Hepatocyte (in vitro differentiated cells): ENCODE measurements around the gene ZBTB43. TPM values are rescaled to one million over a fixed set of nuclear protein-coding genes. Genes with fewer than 3 reads are reported as not detected.

Source experiments
- DNase-seq: peaks from one replicate; pipeline ENCODE4 v3.0.0-alpha.2; 2016; ENCODE audit warnings: low spot score
- H2AFZ ChIP-seq: fragments of 200-600 bp; sonication (generic); 2 replicates; pipeline ENCODE4 v1.6.0; 2016; ENCODE audit warnings: antibody characterized with exemption, mild to moderate bottlenecking
- H3K27ac ChIP-seq: fragments of 200-600 bp; sonication (generic); 2 replicates; pipeline ENCODE4 v1.5.1; 2016; ENCODE audit warnings: mild to moderate bottlenecking
- H3K27me3 ChIP-seq: fragments of 200-600 bp; sonication (generic); 2 replicates; pipeline ENCODE4 v1.6.1; 2016
- H3K36me3 ChIP-seq: fragments of 200-600 bp; sonication (generic); replicated peaks from 2 replicates; pipeline ENCODE4 v1.5.1; 2016; ENCODE audit warnings: low read depth; ENCODE audit not compliant: insufficient read depth
- H3K4me1 ChIP-seq: fragments of 200-600 bp; sonication (generic); 2 replicates; pipeline ENCODE4 v1.5.1; 2016; ENCODE audit warnings: mild to moderate bottlenecking, moderate library complexity; ENCODE audit not compliant: insufficient read depth
- H3K4me2 ChIP-seq: fragments of 200-600 bp; sonication (generic); 2 replicates; pipeline ENCODE4 v1.6.0; 2016
- H3K4me3 ChIP-seq: fragments of 200-600 bp; sonication (generic); 2 replicates; pipeline ENCODE4 v1.5.1; 2016; ENCODE audit warnings: mild to moderate bottlenecking
- H3K79me2 ChIP-seq: fragments of 200-600 bp; sonication (generic); 2 replicates; pipeline ENCODE4 v1.6.0; 2017; ENCODE audit warnings: mild to moderate bottlenecking
- H3K9me2 ChIP-seq: fragments of 200-600 bp; sonication (generic); replicated peaks from 2 replicates; pipeline ENCODE4 v1.6.0; 2017; ENCODE audit warnings: mild to moderate bottlenecking; ENCODE audit not compliant: insufficient read depth
- H3K9me3 ChIP-seq: fragments of 200-600 bp; sonication (generic); 2 replicates; pipeline ENCODE4 v1.5.1; 2016; ENCODE audit warnings: low read depth, mild to moderate bottlenecking
- H4K20me1 ChIP-seq: fragments of 200-600 bp; sonication (generic); 2 replicates; pipeline ENCODE4 v1.6.0; 2016; ENCODE audit warnings: mild to moderate bottlenecking; ENCODE audit not compliant: insufficient read depth, poor library complexity, severe bottlenecking
- EZH2 ChIP-seq: fragments of 200-600 bp; sonication (generic); IDR thresholded peaks from 2 replicates; pipeline ENCODE4 v1.6.1; 2016; ENCODE audit warnings: antibody characterized with exemption, mild to moderate bottlenecking, borderline replicate concordance
- EZH2phosphoT487 ChIP-seq: fragments of 200-600 bp; sonication (generic); IDR thresholded peaks from one replicate; pipeline ENCODE4 v1.6.1; 2018; ENCODE audit warnings: antibody characterized with exemption, mild to moderate bottlenecking, low read depth, moderate library complexity; ENCODE audit not compliant: unreplicated experiment, severe bottlenecking
- WGBS: methylation state at CpG from one replicate; pipeline ENCODE4 v1.1.6; 2016; ENCODE audit warnings: low lambda C conversion rate; ENCODE audit errors: missing lambda C conversion rate; 5-methylcytosine and 5-hydroxymethylcytosine counted together
- polyA plus RNA-seq: library from polyadenylated mRNA; unstranded; fragments of >200 nt; fragmentation: Nextera tagmentation; extraction: Ambion mirVana; gene quantifications from 2 replicates; pipeline ENCODE4 v1.2.1, GENCODE V29; 2016
- total RNA-seq: library from RNA; depleted of rRNA; stranded (reverse); fragments of >200 nt; gene quantifications from 2 replicates; pipeline ENCODE4 v1.2.3, GENCODE V29; 2014
- TF ChIP-seq, protein P1 (sequence below): fragments of 200-600 bp; sonication (generic); IDR thresholded peaks from 2 replicates; pipeline ENCODE4 v1.5.1; 2016; ENCODE audit warnings: antibody characterized with exemption, mild to moderate bottlenecking; ENCODE audit not compliant: poor library complexity

ZBTB43 gene
- total and polyA plus RNA-seq, 2 experiments from 2014 or later = 14.9 to 16.4 TPM

GRCh38 chr9:126844085-126844484, 39.2 kb downstream of the ZBTB43 start:
- Histone ChIP-seq H3K79me2 (no peaks in the 10 kb centered on the region), H3K27me3 (no peaks in the 10 kb centered on the region), H3K4me1 (no peaks in the 10 kb centered on the region), H3K36me3 (no peaks in the 10 kb centered on the region), H3K9me2 (no peaks in the 10 kb centered on the region), H2AFZ (no peak overlapping the region), H3K9me3 (no peaks in the 10 kb centered on the region), H3K27ac (no peak overlapping the region), H4K20me1 (peaks cover 2% of the 10 kb centered on the region), H3K4me2 (no peak overlapping the region), H3K4me3 (no peak overlapping the region)
- WGBS = 79% methylated on average over 5 of the region's 5 CpGs
- no peak for DNase-seq
- no peak for TF ChIP-seq EZH2
- TF ChIP-seq, protein P1, sequence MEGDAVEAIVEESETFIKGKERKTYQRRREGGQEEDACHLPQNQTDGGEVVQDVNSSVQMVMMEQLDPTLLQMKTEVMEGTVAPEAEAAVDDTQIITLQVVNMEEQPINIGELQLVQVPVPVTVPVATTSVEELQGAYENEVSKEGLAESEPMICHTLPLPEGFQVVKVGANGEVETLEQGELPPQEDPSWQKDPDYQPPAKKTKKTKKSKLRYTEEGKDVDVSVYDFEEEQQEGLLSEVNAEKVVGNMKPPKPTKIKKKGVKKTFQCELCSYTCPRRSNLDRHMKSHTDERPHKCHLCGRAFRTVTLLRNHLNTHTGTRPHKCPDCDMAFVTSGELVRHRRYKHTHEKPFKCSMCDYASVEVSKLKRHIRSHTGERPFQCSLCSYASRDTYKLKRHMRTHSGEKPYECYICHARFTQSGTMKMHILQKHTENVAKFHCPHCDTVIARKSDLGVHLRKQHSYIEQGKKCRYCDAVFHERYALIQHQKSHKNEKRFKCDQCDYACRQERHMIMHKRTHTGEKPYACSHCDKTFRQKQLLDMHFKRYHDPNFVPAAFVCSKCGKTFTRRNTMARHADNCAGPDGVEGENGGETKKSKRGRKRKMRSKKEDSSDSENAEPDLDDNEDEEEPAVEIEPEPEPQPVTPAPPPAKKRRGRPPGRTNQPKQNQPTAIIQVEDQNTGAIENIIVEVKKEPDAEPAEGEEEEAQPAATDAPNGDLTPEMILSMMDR = no peak

GRCh38 chr9:126847051-126847450, 42.2 kb downstream of the ZBTB43 start:
- Histone ChIP-seq H3K36me3 (no peaks in the 10 kb centered on the region), H3K9me2 (no peaks in the 10 kb centered on the region), H3K9me3 (no peaks in the 10 kb centered on the region), H2AFZ (no peak overlapping the region), H3K27ac (no peak overlapping the region), H3K4me2 (no peak overlapping the region), H3K4me3 (no peak overlapping the region), H3K79me2 (no peaks in the 10 kb centered on the region), H3K4me1 (no peaks in the 10 kb centered on the region), H3K27me3 (peaks cover 7% of the 10 kb centered on the region), H4K20me1 (no peaks in the 10 kb centered on the region)
- TF ChIP-seq, protein P1 = no peak
- TF ChIP-seq EZH2phosphoT487 = no peak
- TF ChIP-seq EZH2 = no peak
- DNase-seq = no peak
- WGBS = 96% methylated on average over 8 of the region's 8 CpGs

- no peaks in the 10 kb centered on the region for H4K20me1 ChIP-seq
- DNase-seq = no peak
- no peak overlapping the region for H3K4me3 ChIP-seq
- H3K4me2 ChIP-seq = no peak overlapping the region
- H3K4me1 ChIP-seq = no peaks in the 10 kb centered on the region
- H3K79me2 ChIP-seq = no peaks in the 10 kb centered on the region
- H3K9me3 ChIP-seq = no peaks in the 10 kb centered on the region
- H3K36me3 ChIP-seq = no peaks in the 10 kb centered on the region
- H3K9me2 ChIP-seq = no peaks in the 10 kb centered on the region
- H3K27me3 ChIP-seq = peaks cover 8% of the 10 kb centered on the region
- no peak for TF ChIP-seq EZH2phosphoT487
- TF ChIP-seq EZH2 = no peak
- TF ChIP-seq, protein P1 = no peak
- no peak overlapping the region for H3K27ac ChIP-seq
- WGBS = 73% methylated on average over 8 of the region's 8 CpGs
- no peak overlapping the region for H2AFZ ChIP-seq
Measured at GRCh38 chr9:126849591-126850225, 44.9 kb downstream of the ZBTB43 start.
